Astrocyte (in vitro differentiated cells and primary cell): ENCODE data around the gene SRSF12.

Experiments used
- EZH2 ChIP-seq: IDR thresholded peaks from 2 replicates; pipeline ENCODE4 v1.6.1; 2012; ENCODE audit warnings: mild to moderate bottlenecking, low read length, inconsistent platforms; ENCODE audit not compliant: insufficient read depth
- TF ChIP-seq, protein P1 (sequence below): IDR thresholded peaks from 2 replicates; pipeline ENCODE4 v1.5.1; 2011; ENCODE audit warnings: low read depth, mild to moderate bottlenecking, inconsistent platforms, low read length, moderate library complexity; ENCODE audit not compliant: insufficient read depth

DNA sequence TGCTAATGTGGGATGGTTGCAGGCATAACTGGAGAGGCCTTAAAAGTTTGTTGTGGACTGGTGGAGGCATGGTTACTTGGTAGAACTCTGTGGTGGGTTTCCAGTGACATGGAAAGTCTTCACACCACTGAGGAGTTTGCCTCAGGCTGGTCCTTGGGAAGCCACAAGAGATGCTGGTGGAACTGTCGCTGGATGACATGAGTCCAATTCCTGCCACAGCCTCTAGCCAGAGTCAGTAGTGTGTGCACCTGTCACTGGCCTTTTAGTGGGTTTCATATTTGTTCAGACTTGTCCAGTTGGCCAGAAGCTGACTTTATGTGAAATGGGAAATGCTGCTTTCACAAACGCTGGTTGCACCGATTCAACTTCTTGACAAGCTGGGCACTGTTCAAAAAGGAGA lies 13.7 kb upstream of the SRSF12 start:
- TF ChIP-seq, protein P1, sequence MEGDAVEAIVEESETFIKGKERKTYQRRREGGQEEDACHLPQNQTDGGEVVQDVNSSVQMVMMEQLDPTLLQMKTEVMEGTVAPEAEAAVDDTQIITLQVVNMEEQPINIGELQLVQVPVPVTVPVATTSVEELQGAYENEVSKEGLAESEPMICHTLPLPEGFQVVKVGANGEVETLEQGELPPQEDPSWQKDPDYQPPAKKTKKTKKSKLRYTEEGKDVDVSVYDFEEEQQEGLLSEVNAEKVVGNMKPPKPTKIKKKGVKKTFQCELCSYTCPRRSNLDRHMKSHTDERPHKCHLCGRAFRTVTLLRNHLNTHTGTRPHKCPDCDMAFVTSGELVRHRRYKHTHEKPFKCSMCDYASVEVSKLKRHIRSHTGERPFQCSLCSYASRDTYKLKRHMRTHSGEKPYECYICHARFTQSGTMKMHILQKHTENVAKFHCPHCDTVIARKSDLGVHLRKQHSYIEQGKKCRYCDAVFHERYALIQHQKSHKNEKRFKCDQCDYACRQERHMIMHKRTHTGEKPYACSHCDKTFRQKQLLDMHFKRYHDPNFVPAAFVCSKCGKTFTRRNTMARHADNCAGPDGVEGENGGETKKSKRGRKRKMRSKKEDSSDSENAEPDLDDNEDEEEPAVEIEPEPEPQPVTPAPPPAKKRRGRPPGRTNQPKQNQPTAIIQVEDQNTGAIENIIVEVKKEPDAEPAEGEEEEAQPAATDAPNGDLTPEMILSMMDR, result no peak
- no peak for TF ChIP-seq EZH2
